ENCODE data around the gene INSL3.
"Not testable (repeated sequence)": the region's sequence is repeated elsewhere in the genome, so short reads cannot be mapped to it uniquely, and the experiment has no call there.

INSL3 gene

GRCh38 chr19:17778251-17778967 lies 42.9 kb downstream of the INSL3 start:
- Histone ChIP-seq H3K27me3 (ENCODE audit: control insufficient read depth, insufficient read depth, low read length) (no peaks in the 10 kb centered on the region), H3K4me1 (ENCODE audit: control insufficient read depth, insufficient read depth, low read length) (peaks cover 9% of the 10 kb centered on the region), H3K27ac (ENCODE audit: low read depth, low read length) (no peak overlapping the region), H3K4me3 (ENCODE audit: low read depth, low read length) (peak overlapping the region; percentile 68), H3K36me3 (ENCODE audit: control insufficient read depth, insufficient read depth, low read length) (peaks cover 10% of the 10 kb centered on the region; the same call in 1 of the 2 replicates), H3K9me3 (ENCODE audit: control insufficient read depth, insufficient read depth, low read depth, low read length) (no peaks in the 10 kb centered on the region), H3K9ac (ENCODE audit: low read length) (no peak overlapping the region)

- not testable (repeated sequence) for H3K4me3 ChIP-seq (ENCODE audit: low read depth, low read length)
Observed at GRCh38 chr19:17777840-17778239, 43.5 kb downstream of the INSL3 start.

GRCh38 chr19:17775991-17776803 lies 45.1 kb downstream of the INSL3 start:
- no peaks in the 10 kb centered on the region for H3K27me3 ChIP-seq (ENCODE audit: control insufficient read depth, insufficient read depth, low read length)
- H3K9ac ChIP-seq (ENCODE audit: low read length) = no peak overlapping the region
- H3K9me3 ChIP-seq (ENCODE audit: control insufficient read depth, insufficient read depth, low read depth, low read length) = no peaks in the 10 kb centered on the region
- no peak overlapping the region for H3K4me3 ChIP-seq (ENCODE audit: low read depth, low read length)
- H3K4me1 ChIP-seq (ENCODE audit: control insufficient read depth, insufficient read depth, low read length) = peaks cover 9% of the 10 kb centered on the region
- H3K27ac ChIP-seq (ENCODE audit: low read depth, low read length) = no peak overlapping the region
- peaks cover 5% of the 10 kb centered on the region; the same call in 1 of the 2 replicates for H3K36me3 ChIP-seq (ENCODE audit: control insufficient read depth, insufficient read depth, low read length)

More at GRCh38 chr19:17777840-17778239, 43.5 kb downstream of the INSL3 start:
- not testable (repeated sequence) for H3K9me3 ChIP-seq (ENCODE audit: control insufficient read depth, insufficient read depth, low read depth, low read length); H3K27me3 ChIP-seq (ENCODE audit: control insufficient read depth, insufficient read depth, low read length); H3K27ac ChIP-seq (ENCODE audit: low read depth, low read length); H3K36me3 ChIP-seq (ENCODE audit: control insufficient read depth, insufficient read depth, low read length); H3K9ac ChIP-seq (ENCODE audit: low read length); H3K4me1 ChIP-seq (ENCODE audit: control insufficient read depth, insufficient read depth, low read length)

GRCh38 chr19:17775245-17775927 lies 45.9 kb downstream of the INSL3 start:
- Histone ChIP-seq H3K4me1 (ENCODE audit: control insufficient read depth, insufficient read depth, low read length) (peaks cover 9% of the 10 kb centered on the region), H3K4me3 (ENCODE audit: low read depth, low read length) (no peak overlapping the region), H3K27me3 (ENCODE audit: control insufficient read depth, insufficient read depth, low read length) (no peaks in the 10 kb centered on the region), H3K27ac (ENCODE audit: low read depth, low read length) (no peak overlapping the region), H3K9ac (ENCODE audit: low read length) (no peak overlapping the region), H3K9me3 (ENCODE audit: control insufficient read depth, insufficient read depth, low read depth, low read length) (no peaks in the 10 kb centered on the region), H3K36me3 (ENCODE audit: control insufficient read depth, insufficient read depth, low read length) (peaks cover 5% of the 10 kb centered on the region; the same call in 1 of the 2 replicates)

GRCh38 chr19:17772172-17772571 lies 49.1 kb downstream of the INSL3 start:
- Histone ChIP-seq H3K4me1 (ENCODE audit: control insufficient read depth, insufficient read depth, low read length) (no peaks in the 10 kb centered on the region; the same call in 1 of the 2 replicates), H3K36me3 (ENCODE audit: control insufficient read depth, insufficient read depth, low read length) (peaks cover 5% of the 10 kb centered on the region; the same call in 1 of the 2 replicates), H3K9me3 (ENCODE audit: control insufficient read depth, insufficient read depth, low read depth, low read length) (no peaks in the 10 kb centered on the region), H3K27me3 (ENCODE audit: control insufficient read depth, insufficient read depth, low read length) (no peaks in the 10 kb centered on the region), H3K9ac (ENCODE audit: low read length) (no peak overlapping the region), H3K27ac (ENCODE audit: low read depth, low read length) (no peak overlapping the region), H3K4me3 (ENCODE audit: low read depth, low read length) (no peak overlapping the region)

GRCh38 chr19:17770613-17771012 lies 50.7 kb downstream of the INSL3 start:
- Histone ChIP-seq H3K4me3 (ENCODE audit: low read depth, low read length) (no peak overlapping the region), H3K9me3 (ENCODE audit: control insufficient read depth, insufficient read depth, low read depth, low read length) (no peaks in the 10 kb centered on the region), H3K4me1 (ENCODE audit: control insufficient read depth, insufficient read depth, low read length) (peaks cover 3% of the 10 kb centered on the region), H3K9ac (ENCODE audit: low read length) (no peak overlapping the region), H3K27me3 (ENCODE audit: control insufficient read depth, insufficient read depth, low read length) (no peaks in the 10 kb centered on the region), H3K27ac (ENCODE audit: low read depth, low read length) (no peak overlapping the region), H3K36me3 (ENCODE audit: control insufficient read depth, insufficient read depth, low read length) (peaks cover 5% of the 10 kb centered on the region; the same call in 1 of the 2 replicates)

- Histone ChIP-seq H3K9me3 (ENCODE audit: control insufficient read depth, insufficient read depth, low read depth, low read length) (no peaks in the 10 kb centered on the region), H3K9ac (ENCODE audit: low read length) (no peak overlapping the region), H3K4me3 (ENCODE audit: low read depth, low read length) (no peak overlapping the region), H3K36me3 (ENCODE audit: control insufficient read depth, insufficient read depth, low read length) (peaks cover 5% of the 10 kb centered on the region; the same call in 1 of the 2 replicates), H3K27ac (ENCODE audit: low read depth, low read length) (no peak overlapping the region), H3K27me3 (ENCODE audit: control insufficient read depth, insufficient read depth, low read length) (no peaks in the 10 kb centered on the region), H3K4me1 (ENCODE audit: control insufficient read depth, insufficient read depth, low read length) (peaks cover 3% of the 10 kb centered on the region)
Observed at GRCh38 chr19:17767559-17767958, 53.8 kb downstream of the INSL3 start.

- Histone ChIP-seq H3K9me3 (ENCODE audit: control insufficient read depth, insufficient read depth, low read depth, low read length) (no peaks in the 10 kb centered on the region), H3K27me3 (ENCODE audit: control insufficient read depth, insufficient read depth, low read length) (no peaks in the 10 kb centered on the region), H3K4me3 (ENCODE audit: low read depth, low read length) (peak overlapping the region; percentile 39; the same call in 1 of the 2 replicates), H3K9ac (ENCODE audit: low read length) (no peak overlapping the region), H3K4me1 (ENCODE audit: control insufficient read depth, insufficient read depth, low read length) (peaks cover 3% of the 10 kb centered on the region), H3K27ac (ENCODE audit: low read depth, low read length) (no peak overlapping the region), H3K36me3 (ENCODE audit: control insufficient read depth, insufficient read depth, low read length) (no peaks in the 10 kb centered on the region)
Observed at GRCh38 chr19:17766543-17767131, 54.7 kb downstream of the INSL3 start.
